GM19455 (cell line): ENCODE measurements around the gene BNIP3.
A peak's percentile ranks its signal among the peaks of the same experiment; 100 is the strongest.
"Not testable (repeated sequence)": the region's sequence is repeated elsewhere in the genome, so short reads cannot be mapped to it uniquely, and the experiment has no call there.

Experiments
- ATAC-seq: cut with Tn5 transposase; IDR thresholded peaks from one replicate; pipeline ENCODE4 v1.9.1; 2021; ENCODE audit not compliant: unreplicated experiment

BNIP3 gene

DNA sequence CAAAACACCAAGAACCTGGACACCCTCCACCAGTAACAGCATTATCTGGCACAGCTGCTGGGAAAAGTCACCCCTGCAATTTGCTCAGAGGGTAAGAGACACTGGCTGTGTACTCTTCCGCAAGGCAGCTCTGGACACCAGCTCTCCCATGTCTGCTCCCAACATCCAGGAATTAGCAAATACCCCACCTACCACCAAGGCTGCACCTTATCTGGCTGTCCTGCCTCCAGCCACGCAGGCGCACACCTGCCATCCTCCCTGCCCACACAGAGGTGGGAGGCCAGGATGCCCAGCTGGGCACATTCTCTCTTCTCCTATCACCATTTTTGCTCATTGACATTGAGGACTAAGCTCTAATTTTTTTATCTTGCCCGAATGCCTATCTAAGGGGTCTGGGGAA lies 20.3 kb upstream of the BNIP3 start:
- no peak for ATAC-seq

DNA sequence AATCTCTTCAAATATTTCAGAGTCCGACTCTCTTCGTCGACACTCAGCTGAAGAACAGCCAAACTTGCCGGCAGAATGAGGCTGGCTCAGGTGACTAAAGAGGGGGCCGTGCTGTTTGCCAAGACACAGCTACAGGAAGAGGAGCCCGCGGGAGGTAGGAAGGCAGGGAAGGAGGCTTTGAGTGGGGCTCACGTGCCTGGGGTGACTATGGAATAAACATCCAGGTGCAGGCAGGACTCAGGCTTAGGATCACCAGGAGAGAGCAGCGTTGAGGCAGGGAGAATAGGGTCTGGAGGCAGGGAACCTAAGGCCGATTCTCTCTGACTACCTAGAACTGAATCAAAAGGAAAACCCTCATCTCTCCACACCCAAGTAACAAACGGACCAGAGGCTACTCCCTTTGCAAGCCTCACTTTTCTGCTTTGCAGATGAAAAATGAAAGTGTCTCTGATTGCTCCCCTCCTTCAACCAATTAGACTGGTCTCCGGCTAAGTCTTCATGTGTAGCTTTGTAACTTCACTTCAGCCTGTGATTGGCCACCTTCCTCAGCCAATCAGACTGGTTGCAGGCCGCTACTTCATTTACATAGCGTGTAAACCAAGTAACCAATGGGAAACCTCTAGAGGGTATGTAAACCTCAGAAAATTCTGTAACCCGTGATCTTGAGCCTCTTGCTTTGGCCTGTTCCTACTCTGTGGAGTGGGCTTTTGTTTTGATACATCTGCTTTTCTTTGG lies 19.7 kb upstream of the BNIP3 start:
- ATAC-seq, result no peak

DNA sequence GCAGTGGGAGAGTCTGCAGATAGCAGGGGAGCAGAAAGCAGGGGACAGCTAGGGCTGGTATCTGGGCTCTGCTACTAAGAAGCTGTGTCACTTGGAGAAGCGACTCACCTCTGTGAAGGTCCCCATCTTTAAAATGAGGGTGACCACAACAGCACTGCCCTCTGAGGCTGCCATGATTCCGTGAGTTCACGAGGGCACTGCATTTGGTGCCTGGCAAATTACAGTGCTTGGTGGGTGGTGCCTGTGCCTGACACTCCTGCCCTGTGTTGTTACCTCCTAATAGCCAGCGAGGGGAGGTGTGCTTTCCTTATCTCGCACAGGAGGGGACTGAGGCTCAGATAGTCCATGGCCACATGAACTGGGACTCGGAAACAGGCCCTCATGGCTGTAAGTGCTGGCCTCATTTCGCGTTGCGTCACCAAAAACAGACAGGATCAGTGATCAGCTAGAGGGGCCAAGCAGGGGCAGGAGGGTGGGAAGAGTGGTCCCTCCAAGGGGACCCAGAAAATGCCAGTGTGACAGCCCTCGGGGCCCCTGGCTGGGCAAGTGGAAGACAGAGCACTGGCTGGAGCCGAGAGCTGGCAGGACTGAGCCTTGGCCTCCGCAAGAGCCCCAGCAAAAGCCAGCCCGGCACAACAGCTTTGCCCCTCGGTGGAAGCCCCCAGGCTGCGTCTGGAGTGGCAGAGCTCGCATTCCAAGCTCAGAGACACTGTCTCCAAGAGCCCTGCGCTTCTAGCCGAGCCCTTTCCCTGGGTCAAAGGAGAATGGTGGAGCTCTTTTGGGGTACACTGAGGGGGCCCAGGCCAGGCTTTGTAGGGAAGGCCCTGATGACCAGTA lies 17.3 kb upstream of the BNIP3 start:
- no peak for ATAC-seq

DNA sequence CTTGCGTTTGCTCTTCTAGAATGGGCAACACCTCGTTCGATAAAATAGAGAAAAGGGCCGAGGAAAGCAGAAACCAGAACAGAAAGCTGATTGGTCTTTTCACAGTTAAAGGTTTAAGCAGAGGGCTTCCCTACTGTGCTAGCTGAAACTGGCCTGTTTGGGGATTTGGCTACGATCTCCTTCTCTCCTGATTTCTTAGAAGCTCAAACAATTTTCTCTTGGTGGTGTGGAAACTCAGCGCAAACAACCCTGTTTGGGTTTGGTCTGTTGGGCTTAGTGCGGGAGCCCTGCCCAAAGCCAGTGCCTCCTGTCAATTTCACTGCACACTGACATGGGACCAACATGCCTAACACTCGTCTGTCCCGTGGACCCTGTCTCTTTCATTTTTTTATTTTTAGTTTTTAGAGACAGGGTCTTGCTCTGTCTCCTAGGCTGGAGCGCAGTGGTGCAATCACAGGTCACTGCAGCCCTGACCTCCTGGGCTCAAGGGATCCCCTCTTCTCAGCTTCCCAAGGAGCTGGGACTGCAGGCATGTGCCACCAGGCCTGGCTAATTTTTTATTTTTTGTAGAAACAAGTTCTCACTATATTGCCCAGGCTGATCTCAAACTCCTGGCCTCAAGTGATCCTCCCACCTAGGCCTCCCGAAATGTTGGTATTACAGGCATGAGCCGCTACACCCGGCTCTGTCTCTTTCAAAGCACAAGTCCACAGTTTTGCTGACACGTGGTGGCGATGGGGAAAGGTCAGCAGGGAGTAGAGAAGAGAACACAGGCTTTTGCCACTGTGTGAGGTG lies 16.5 kb upstream of the BNIP3 start:
- ATAC-seq, result no peak

DNA sequence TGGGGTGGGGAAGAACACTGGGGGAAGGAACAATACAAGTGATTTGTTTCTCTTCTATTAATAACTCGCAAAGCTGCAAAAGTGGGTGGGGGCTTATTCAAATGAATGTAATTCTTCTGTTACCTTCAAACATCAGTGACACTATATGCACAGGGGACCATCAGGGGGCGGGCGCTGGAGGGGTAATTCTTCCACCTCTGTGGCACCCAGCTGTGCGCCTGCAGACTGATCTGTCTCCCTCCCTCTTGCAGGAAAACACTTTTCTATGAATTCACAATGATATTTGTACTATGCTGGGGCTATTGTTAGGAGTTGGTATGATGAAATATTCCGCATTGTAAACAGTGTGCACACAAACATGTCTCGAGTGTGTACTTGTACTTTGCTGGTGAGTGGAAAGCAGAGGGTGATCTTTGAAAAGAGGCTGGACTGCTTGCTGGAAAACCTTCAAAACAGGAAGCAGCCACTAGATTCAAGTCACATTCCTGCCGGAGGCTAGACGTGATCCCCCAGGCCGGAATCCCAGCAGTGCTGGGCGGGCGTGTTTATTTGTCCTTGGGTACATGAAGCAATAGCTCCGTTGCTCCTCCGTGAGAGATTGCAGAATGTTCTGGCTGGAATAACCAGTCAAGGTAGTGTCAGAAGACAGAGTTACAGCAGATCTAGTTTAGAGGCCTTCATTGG lies 15.8 kb upstream of the BNIP3 start:
- no peak for ATAC-seq

DNA sequence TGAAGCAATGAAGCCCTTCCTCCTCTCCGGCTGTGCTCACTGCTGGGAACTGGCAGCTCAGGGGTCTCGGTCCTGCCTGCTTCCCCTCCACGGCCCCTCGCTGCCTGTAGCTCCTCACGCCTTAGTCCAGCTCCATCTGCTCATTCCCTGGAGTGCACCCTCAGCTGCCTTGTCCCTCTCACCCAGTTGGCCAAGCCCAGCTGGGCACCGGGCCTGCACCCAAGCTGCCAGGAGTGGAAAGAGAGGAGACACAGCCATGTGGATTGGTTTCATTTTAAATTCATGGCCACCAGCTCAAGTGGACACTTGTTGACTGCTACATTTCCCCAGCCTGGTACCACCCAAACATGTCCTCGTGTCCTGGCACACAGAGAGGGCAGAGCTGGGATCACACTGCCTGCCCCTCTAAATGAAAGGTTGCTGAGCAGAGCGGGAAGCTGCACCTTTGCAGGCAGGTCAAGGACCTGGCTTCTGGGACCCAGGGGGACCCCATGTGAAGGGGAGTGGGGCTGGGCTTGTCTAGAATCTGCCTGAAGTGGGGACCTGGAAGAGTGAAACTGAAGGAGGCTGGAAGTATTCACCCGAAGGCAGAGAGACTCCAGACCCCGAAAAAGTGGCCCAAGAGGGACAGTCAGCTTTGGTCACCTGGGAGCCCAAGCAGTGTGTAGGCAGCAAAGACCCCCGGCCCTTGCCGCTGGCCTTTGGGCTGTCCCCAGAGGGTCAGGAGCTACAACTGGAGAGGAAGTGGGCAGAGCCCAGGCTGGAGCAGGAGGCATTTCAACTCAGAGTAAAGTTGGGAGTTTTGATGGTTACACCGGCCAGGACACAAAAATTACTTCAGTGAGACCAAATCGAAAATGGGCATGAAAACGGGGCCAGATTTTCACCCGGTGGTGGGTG lies 15.0 kb upstream of the BNIP3 start:
- no peak for ATAC-seq

DNA sequence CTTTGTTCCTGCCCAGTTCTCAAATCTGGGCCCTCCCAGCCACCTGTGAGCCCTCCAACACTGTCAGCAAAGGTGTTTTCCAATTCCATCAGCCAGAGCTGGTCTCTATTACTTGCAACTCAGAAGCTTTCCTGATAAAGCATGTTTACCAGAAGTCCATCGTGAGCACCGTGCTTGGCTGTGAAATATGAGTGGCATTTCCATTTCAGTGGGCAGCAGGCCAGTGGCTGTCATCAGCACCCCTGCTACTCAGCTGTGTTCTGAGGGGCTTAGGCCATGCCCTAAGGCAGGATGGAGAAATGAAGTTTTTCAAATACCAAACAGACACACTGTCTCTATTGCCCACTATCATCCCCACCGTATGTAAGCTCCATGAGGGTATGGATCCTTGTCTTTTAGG lies 12.7 kb upstream of the BNIP3 start:
- no peak for ATAC-seq

DNA sequence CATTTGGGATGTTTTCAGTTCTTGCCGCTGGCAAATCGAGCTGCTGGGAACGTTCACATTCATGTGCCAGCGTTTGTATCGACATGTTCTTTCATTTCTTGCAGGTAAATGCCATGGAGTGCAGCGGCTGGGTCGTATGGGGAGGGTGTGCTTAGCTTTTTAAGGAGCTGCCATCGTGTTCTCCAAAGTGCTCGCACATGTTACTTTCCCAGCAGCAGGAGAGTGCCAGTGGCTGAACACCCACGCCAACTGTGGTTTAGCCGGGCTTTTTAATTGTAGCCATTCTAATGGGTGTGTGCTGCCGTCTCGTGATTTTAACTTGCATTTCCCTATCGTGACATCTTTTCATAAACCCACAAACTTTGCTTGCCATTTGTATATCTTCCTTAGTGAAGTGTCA lies 11.6 kb upstream of the BNIP3 start:
- ATAC-seq, result no peak

DNA sequence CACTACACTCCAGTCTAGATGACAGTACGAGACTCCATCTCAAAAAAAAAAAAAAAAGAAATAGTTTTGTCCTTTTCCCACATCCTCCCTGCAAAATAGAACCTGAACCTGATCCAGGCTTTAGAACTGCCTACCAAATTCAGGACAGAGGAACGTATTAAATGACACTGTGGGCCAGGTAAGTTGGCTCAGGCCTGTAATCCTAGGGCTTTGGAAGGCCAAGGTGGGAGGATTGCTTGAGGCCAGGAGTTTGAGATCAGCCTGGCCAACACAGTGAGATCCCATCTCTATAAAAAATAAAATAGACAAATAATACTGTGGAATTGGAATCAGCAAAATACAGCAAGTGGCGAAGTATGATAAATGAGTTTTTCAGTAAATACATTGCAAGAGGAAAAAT lies 10.0 kb upstream of the BNIP3 start:
- no peak for ATAC-seq

DNA sequence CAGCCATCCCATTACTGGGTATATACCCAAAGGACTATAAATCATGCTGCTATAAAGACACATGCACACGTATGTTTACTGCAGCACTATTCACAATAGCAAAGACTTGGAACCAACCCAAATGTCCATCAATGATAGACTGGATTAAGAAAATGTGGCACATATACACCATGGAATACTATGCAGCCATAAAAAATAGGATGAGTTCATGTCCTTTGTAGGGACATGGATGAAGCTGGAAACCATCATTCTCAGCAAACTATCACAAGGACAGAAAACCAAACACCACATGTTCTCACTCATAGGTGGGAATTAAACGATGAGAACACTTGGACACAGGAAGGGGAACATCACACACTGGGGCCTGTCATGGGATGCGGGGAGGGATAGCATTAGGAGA lies 6.1 kb upstream of the BNIP3 start:
- ATAC-seq, result not testable (repeated sequence)

DNA sequence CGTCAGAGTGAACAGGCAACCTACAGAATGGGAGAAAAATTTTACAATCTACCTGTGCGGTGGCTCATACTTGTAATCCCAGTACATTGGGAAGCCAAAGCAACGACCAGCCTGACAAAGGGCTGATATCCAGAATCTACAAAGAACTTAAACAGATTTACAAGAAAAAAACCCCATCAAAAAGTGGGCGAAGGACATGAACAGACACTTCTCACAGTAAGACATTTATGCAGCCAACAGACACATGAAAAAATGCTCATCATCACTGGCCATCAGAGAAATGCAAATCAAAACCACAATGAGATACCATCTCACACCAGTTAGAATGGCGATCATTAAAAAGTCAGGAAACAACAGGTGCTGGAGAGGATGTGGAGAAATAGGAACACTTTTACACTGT lies 5.6 kb upstream of the BNIP3 start:
- ATAC-seq, result not testable (repeated sequence)

DNA sequence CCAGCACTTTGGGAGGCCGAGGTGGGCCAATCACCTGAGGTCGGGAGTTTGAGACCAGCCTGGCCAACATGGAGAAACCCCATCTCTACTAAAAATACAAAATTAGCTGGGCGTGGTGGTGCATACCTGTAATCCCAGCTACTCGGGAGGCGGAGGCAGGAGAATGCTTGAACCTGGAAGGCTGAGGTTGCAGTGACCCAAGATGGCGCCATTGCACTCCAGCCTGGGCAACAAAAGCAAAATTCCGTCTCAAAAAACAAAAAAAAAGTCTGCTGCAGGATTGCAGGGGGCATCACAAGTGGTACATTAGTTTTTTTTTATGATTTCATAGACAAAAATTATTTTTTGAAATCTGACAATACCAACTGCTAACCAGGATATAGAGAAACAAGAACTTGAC lies 5.1 kb upstream of the BNIP3 start:
- not testable (repeated sequence) for ATAC-seq

DNA sequence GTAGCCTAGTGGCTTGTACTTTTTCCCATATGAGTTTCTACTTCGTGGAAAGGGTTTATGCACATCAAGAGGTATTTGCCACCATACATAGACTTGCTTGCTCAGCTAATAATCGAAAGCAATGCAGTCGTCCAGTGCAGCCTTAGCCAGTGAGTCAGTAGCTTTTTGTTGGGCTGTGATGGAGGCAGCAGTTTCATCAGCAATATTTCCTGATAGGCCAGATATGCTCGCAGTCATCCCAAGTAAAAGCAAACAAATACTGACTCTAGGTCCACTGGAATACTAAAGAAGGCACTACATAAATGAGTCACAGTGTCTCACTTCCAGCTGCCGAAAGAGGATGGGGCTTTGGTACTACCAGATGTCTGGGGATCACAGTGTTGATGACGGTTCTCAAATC lies 2.1 kb upstream of the BNIP3 start:
- no peak for ATAC-seq

DNA sequence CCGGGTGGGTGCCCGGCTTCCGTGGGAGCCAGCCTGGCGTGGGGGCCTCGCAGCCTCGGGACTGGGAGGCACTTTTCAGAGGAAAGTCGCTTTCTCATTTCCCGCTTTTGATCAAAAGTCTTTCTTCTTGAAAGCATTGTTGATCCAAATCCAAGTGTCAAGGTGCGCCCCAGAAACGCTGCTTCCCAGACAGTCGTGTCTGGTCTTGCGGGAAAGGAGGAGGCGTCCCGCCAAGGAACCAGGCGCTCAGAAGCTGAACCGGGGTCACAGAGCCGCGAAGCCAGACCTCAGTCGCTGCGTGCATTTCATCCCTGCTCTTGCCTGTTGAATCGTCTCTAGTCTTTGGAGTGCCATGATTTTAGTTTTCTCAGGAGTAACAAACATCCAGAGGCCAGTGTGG lies 1.1 kb upstream of the BNIP3 start:
- no peak for ATAC-seq

DNA sequence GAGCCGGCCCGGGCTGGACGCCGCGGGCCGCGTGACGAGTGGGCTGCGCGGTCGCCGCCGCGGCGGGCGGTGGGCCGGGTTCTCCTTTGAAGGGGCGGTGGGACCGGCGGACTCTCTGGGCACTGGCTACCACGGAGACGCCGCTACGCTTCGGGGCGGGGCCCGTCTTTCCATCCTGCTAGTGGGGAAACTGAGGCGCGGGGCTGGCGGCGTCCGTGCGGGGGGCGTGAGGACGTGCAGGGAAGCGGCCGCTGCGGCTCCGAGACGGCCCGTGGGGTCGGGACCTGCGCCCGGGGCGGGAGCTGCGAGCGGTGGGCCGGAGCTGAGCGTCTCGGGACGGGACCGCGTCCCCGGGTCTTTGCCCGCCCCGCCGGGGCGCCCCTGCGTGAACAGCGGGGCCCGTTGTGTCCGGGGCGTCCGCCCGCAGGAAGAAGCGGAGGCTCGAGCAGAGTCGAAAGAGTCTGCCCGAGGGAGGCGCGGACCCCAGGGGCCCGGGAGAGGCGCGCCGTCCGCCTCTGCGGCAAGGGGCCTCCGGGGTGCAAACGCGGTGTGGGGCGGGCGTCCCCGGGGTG lies 548 bp upstream of the BNIP3 start:
- ATAC-seq, result peak; percentile 35

DNA sequence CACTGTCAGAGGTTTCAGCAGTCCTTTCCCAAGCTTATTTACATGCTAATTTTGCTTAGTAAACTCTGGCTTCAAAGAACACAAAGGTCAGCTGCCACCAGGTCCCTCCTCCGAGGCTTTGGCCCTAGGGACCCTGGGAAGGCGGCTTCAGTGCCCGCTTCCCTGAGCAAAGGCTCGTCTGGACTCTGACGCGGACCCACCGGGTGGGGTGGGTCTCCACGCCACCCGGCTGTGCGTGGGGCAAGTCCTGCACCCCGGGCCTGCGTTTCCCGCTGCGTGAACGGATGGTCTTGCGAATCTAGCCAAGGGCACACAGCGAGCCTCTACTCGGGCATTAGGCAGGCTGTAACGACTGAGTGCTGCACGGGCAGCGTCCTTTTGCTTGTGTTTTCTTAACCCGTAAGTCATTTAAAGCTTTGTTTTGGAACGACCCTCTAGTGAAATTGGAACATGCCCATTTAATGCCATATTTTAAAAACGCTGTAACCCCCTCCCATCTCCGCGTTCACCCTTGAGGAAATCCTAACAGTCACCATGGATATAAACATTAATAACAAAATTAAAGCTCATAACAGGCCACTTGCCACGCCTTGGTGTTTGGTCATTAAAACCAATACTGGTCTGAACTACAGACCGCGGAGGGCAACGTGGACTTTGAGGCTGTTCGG lies 828 bp downstream of the BNIP3 start:
- ATAC-seq, result no peak

DNA sequence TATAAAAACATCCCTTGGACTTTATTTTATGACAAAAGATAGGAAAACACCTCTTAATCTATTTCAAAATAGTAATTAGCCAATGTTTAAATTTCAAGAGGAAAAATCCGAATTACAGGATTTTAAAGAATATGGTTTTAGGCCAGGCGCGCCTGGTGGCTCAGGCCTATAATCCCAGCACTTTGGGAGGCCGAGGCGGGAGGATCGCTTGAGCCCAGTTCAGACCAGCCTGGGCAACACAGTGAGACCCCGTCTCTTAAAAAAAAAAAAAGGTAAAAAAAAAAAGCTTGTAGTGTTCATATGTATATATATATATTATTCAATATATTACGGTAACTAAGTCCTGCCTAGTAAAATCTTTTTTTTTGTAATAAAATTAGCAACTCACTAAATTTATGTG lies 1.4 kb downstream of the BNIP3 start:
- ATAC-seq, result no peak

DNA sequence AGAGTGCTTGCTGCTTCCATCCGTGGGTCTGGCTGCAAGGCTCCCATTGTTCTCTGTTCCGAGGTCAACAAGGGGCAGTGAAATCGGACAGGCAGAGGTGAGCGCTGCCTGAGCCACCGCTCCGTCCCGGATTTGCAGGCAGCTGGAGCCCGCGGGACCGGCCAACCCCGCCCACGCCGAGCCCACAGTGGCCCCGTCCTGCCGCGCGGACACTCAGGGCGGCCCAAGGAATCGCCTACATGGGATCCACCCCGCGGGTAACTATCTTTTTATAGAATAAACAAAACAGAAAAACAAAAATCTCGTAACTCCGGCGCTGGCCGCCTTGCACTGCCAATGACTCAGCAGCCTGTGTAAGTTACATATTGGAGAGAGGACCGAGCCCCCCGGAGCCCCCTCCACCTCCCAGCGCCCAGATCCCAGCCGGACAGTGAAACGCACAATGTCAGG lies 1.9 kb downstream of the BNIP3 start:
- no peak for ATAC-seq

DNA sequence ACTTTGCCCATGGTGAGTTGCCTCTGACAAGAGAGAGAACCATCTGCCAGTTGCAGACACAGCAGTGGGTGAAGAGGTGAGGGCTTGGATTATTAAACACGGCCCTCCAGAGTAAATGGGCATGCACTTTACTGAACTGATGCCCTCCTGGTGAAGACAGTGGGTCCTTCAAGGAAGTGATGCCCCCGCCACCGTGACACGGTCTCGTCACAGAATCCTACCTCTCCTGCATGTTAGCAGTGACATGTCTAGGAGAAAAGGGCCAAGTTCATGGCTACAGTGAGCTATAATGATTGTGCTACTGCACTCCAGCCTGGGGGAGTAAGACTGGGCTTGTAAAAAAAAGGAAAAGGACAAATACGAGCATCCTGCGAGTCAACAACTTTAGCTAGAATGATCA lies 2.4 kb downstream of the BNIP3 start:
- ATAC-seq, result no peak
